Neural cell (in vitro differentiated cells): ENCODE data around the gene CAPNS1. TPM values are rescaled to one million over a fixed set of nuclear protein-coding genes. Genes with fewer than 3 reads are reported as not detected.

Experiments used
- H2AFZ ChIP-seq: fragments of 200-600, 300-800 bp; sonication (generic), shearing (Covaris generic); 2 replicates; pipeline ENCODE4 v1.6.0; 2014; ENCODE audit warnings: low read depth, mild to moderate bottlenecking, antibody characterized with exemption, low read length, moderate library complexity
- H3F3A ChIP-seq: fragments of 200-600 bp; shearing (Covaris generic); 2 replicates; pipeline ENCODE4 v1.6.1; 2016; ENCODE audit warnings: mild to moderate bottlenecking, moderate library complexity, mixed read lengths, antibody characterized with exemption, low read length; ENCODE audit not compliant: insufficient read depth, poor library complexity, severe bottlenecking
- H3K27ac ChIP-seq: fragments of 200-600, 300-800 bp; sonication (generic), shearing (Covaris generic); 2 replicates; pipeline ENCODE4 v1.5.1; 2014; ENCODE audit warnings: mild to moderate bottlenecking, low read length, moderate library complexity
- H3K27me3 ChIP-seq: fragments of 300-800, 200-600 bp; sonication (generic), shearing (Covaris generic); 2 replicates; pipeline ENCODE4 v1.6.0; 2014; ENCODE audit warnings: mild to moderate bottlenecking, low read depth, low read length, moderate library complexity; ENCODE audit not compliant: insufficient read depth
- H3K36me3 ChIP-seq: fragments of 300-800, 200-600 bp; sonication (generic), shearing (Covaris generic); 2 replicates; pipeline ENCODE4 v1.5.1; 2014; ENCODE audit warnings: mild to moderate bottlenecking, antibody characterized with exemption, low read length, moderate library complexity; ENCODE audit not compliant: insufficient read depth
- H3K4me2 ChIP-seq: fragments of 300-800, 200-600 bp; sonication (generic), shearing (Covaris generic); 2 replicates; pipeline ENCODE4 v1.6.0; 2014; ENCODE audit warnings: mild to moderate bottlenecking, low read length
- H3K4me3 ChIP-seq: fragments of 300-800, 200-600 bp; sonication (generic), shearing (Covaris generic); 2 replicates; pipeline ENCODE4 v1.5.1; 2014; ENCODE audit warnings: mild to moderate bottlenecking, low read length, moderate library complexity
- H3K79me2 ChIP-seq: fragments of 200-600 bp; shearing (Covaris generic); replicated peaks from 2 replicates; pipeline ENCODE4 v1.6.0; 2014; ENCODE audit warnings: mild to moderate bottlenecking, low read length, moderate library complexity; ENCODE audit not compliant: insufficient read depth
- H3K9ac ChIP-seq: fragments of 300-800, 200-600 bp; sonication (generic), shearing (Covaris generic); 2 replicates; pipeline ENCODE4 v1.6.1; 2016; ENCODE audit warnings: mild to moderate bottlenecking, low read length, mixed read lengths
- H3K9me2 ChIP-seq: fragments of 200-600 bp; shearing (Covaris generic); 2 replicates; pipeline ENCODE4 v1.6.1; 2016; ENCODE audit warnings: mild to moderate bottlenecking, low read length, mixed read lengths; ENCODE audit not compliant: insufficient read depth
- H3K9me3 ChIP-seq: fragments of 200-600, 300-800 bp; sonication (generic), shearing (Covaris generic); 2 replicates; pipeline ENCODE4 v1.6.1; 2016; ENCODE audit warnings: mild to moderate bottlenecking, mixed run types, low read length, moderate library complexity, mixed read lengths
- H4K20me1 ChIP-seq: fragments of 200-600 bp; shearing (Covaris generic); 2 replicates; pipeline ENCODE4 v1.6.1; 2016; ENCODE audit warnings: mild to moderate bottlenecking, mixed run types; ENCODE audit not compliant: insufficient read depth
- EP300 ChIP-seq: fragments of 450-650 bp; conservative IDR thresholded peaks from 2 replicates; pipeline ENCODE4 v1.6.1; 2014; ENCODE audit warnings: antibody characterized with exemption, mild to moderate bottlenecking, moderate library complexity; ENCODE audit not compliant: poor library complexity, severe bottlenecking
- EZH2 ChIP-seq: fragments of 200-600, 300-800 bp; shearing (Covaris generic), sonication (generic); IDR thresholded peaks from 2 replicates; pipeline ENCODE4 v1.6.1; 2014; ENCODE audit warnings: antibody characterized with exemption, low read length, borderline replicate concordance, mild to moderate bottlenecking; ENCODE audit not compliant: insufficient read depth, poor library complexity, severe bottlenecking
- MXI1 ChIP-seq: fragments of 450-650 bp; conservative IDR thresholded peaks from 2 replicates; pipeline ENCODE4 v1.6.1; 2014; ENCODE audit warnings: antibody characterized with exemption, mild to moderate bottlenecking; ENCODE audit not compliant: poor library complexity, severe bottlenecking
- POLR2AphosphoS5 ChIP-seq: IDR thresholded peaks from 2 replicates; pipeline ENCODE4 v1.6.1; 2012
- RAD21 ChIP-seq: fragments of 450-650 bp; conservative IDR thresholded peaks from 2 replicates; pipeline ENCODE4 v1.6.1; 2014; ENCODE audit warnings: antibody characterized with exemption, mild to moderate bottlenecking, moderate library complexity
- REST ChIP-seq: IDR thresholded peaks from 2 replicates; pipeline ENCODE4 v1.6.1; 2012; ENCODE audit warnings: borderline replicate concordance
- SMC3 ChIP-seq: fragments of 450-650 bp; conservative IDR thresholded peaks from 2 replicates; pipeline ENCODE4 v1.6.1; 2014; ENCODE audit warnings: antibody characterized with exemption, mild to moderate bottlenecking, moderate library complexity; ENCODE audit not compliant: poor library complexity
- TAF1 ChIP-seq: IDR thresholded peaks from 2 replicates; pipeline ENCODE4 v1.6.1; 2012; ENCODE audit warnings: low read depth
- polyA plus RNA-seq: library from polyadenylated mRNA; depleted of rRNA; stranded (reverse); fragments of >200 nt; gene quantifications from 2 replicates; pipeline ENCODE4 v1.2.3, GENCODE V29; 2014
- TF ChIP-seq, protein P1 (sequence below): fragments of 450-650 bp; IDR thresholded peaks from 2 replicates; pipeline ENCODE4 v1.5.1; 2014; ENCODE audit warnings: antibody characterized with exemption, mild to moderate bottlenecking, moderate library complexity; ENCODE audit not compliant: poor library complexity, severe bottlenecking

The CAPNS1 gene
- polyA plus RNA-seq, 1 donor from 2014 or later, result 67.3 TPM

GRCh38 chr19:36142496-36142895, 2.6 kb downstream of the CAPNS1 start:
- TF ChIP-seq POLR2AphosphoS5 (no peak), MXI1 (no peak), EP300 (no peak)
- TF ChIP-seq, protein P1, sequence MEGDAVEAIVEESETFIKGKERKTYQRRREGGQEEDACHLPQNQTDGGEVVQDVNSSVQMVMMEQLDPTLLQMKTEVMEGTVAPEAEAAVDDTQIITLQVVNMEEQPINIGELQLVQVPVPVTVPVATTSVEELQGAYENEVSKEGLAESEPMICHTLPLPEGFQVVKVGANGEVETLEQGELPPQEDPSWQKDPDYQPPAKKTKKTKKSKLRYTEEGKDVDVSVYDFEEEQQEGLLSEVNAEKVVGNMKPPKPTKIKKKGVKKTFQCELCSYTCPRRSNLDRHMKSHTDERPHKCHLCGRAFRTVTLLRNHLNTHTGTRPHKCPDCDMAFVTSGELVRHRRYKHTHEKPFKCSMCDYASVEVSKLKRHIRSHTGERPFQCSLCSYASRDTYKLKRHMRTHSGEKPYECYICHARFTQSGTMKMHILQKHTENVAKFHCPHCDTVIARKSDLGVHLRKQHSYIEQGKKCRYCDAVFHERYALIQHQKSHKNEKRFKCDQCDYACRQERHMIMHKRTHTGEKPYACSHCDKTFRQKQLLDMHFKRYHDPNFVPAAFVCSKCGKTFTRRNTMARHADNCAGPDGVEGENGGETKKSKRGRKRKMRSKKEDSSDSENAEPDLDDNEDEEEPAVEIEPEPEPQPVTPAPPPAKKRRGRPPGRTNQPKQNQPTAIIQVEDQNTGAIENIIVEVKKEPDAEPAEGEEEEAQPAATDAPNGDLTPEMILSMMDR, result no peak
- H3K9ac ChIP-seq, result no peak overlapping the region
- H4K20me1 ChIP-seq, result no peaks in the 10 kb centered on the region
- H3F3A ChIP-seq, result no peaks in the 10 kb centered on the region
- H3K9me3 ChIP-seq, result no peaks in the 10 kb centered on the region
- H3K36me3 ChIP-seq, result peaks cover 13% of the 10 kb centered on the region
- H3K4me3 ChIP-seq, result no peak overlapping the region
- no peak overlapping the region for H3K27ac ChIP-seq
- no peaks in the 10 kb centered on the region for H3K27me3 ChIP-seq
- H3K79me2 ChIP-seq, result peaks cover 9% of the 10 kb centered on the region
- no peak overlapping the region for H3K4me2 ChIP-seq
- H3K9me2 ChIP-seq, result no peaks in the 10 kb centered on the region
- H2AFZ ChIP-seq, result no peak overlapping the region

DNA sequence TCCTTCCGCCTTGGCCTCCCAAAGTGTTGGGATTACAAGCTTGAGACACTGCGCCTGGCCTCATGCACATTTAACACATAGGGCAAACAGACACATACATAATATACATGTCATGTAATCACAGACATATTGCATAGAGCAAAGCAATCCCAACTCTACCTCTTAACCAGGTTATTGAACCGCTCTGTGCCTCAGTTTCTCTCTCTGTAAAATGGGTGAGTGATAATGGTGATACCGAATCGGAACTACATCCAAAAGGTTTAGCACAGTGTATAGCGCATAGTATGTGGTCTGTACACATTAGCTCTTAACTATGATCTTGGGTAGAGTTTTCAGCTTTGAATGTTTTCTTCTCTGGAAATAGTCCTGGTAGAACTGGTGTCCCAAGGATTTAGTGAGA, 4.8 kb downstream of the CAPNS1 start:
- H3K9ac ChIP-seq, result no peak overlapping the region
- H3K9me2 ChIP-seq, result no peaks in the 10 kb centered on the region
- H3K9me3 ChIP-seq, result no peaks in the 10 kb centered on the region
- no peak overlapping the region for H3K4me2 ChIP-seq
- peaks cover 9% of the 10 kb centered on the region for H3K79me2 ChIP-seq
- H3K27ac ChIP-seq, result no peak overlapping the region
- no peak overlapping the region for H3K4me3 ChIP-seq
- peaks cover 13% of the 10 kb centered on the region for H3K36me3 ChIP-seq
- H4K20me1 ChIP-seq, result no peaks in the 10 kb centered on the region
- TF ChIP-seq RAD21 (no peak), MXI1 (no peak), REST (no peak), SMC3 (no peak), TAF1 (no peak), EZH2 (no peak), POLR2AphosphoS5 (no peak)
- TF ChIP-seq, protein P1, result no peak
- no peaks in the 10 kb centered on the region for H3K27me3 ChIP-seq
- no peaks in the 10 kb centered on the region for H3F3A ChIP-seq
- H2AFZ ChIP-seq, result no peak overlapping the region
